Transverse colon (tissue), 4 donors: ENCODE data around the gene RRP12. TPM values are rescaled to one million over a fixed set of nuclear protein-coding genes. Genes with fewer than 3 reads are reported as not detected.

ENCODE experiments used
- DNase-seq: peaks from one replicate; pipeline ENCODE4 v3.0.0-alpha.2; 2019
- H3K27ac ChIP-seq, 4 donors: fragments of 200-600 bp; sonication (generic); 2 replicates each; pipeline ENCODE4 v1.5.1; 2016 to 2018; ENCODE audit warnings: inconsistent platforms in 4 of 4
- H3K27me3 ChIP-seq: fragments of 200-600 bp; sonication (generic); 2 replicates; pipeline ENCODE4 v1.5.1; 2017; ENCODE audit warnings: inconsistent platforms
- H3K36me3 ChIP-seq, 4 donors: fragments of 200-600 bp; sonication (generic); 2 replicates each; pipeline ENCODE4 v1.5.1; 2017 to 2019; ENCODE audit warnings: inconsistent platforms in 4 of 4
- H3K4me1 ChIP-seq, 4 donors: fragments of 200-600 bp; sonication (generic); 2 replicates each; pipeline ENCODE4 v1.5.1; 2017 to 2020; ENCODE audit warnings: inconsistent platforms in 4 of 4
- H3K4me3 ChIP-seq, 4 donors: fragments of 200-600 bp; sonication (generic); 1 replicate in 1 of 4; 2 replicates in 3 of 4; pipeline versions ENCODE4 v1.5.1 to v1.6.1; 2017 to 2019; ENCODE audit warnings: inconsistent platforms in 4 of 4
- H3K9me3 ChIP-seq, 2 donors: fragments of 200-600 bp; sonication (generic); 2 replicates each; pipeline ENCODE4 v1.5.1; 2017 to 2019; ENCODE audit warnings: inconsistent platforms in 2 of 2
- CTCF ChIP-seq, 5 experiments: fragments of 200-600 bp in 3 of 5; fragments of 450-650 bp in 2 of 5; sonication (generic) in 3 of 5; IDR thresholded peaks; 1 replicate in 2 of 5; 2 replicates in 3 of 5; pipeline ENCODE4 v1.5.1; 2016 to 2017; ENCODE audit warnings: antibody characterized with exemption in 5 of 5, inconsistent platforms in 3 of 5, mild to moderate bottlenecking in 2 of 5, moderate library complexity in 1 of 5
- EP300 ChIP-seq: sonication (generic); formaldehyde crosslinking; IDR thresholded peaks from one replicate; pipeline ENCODE4 v1.6.1; 2017; ENCODE audit warnings: antibody characterized with exemption, low read depth
- POLR2A ChIP-seq: fragments of 450-650 bp; IDR thresholded peaks from one replicate; pipeline ENCODE4 v1.6.1; 2016; ENCODE audit warnings: antibody characterized with exemption, mild to moderate bottlenecking, moderate library complexity
- POLR2AphosphoS5 ChIP-seq, 3 donors: sonication (generic); formaldehyde crosslinking; IDR thresholded peaks; one replicate each; pipeline ENCODE4 v1.6.1; 2016; ENCODE audit warnings: antibody characterized with exemption in 3 of 3
- WGBS, 2 donors: methylation state at CpG; one replicate each; pipeline ENCODE4 v1.1.5; 2018; ENCODE audit warnings: low coverage in 1 of 2; 5-methylcytosine and 5-hydroxymethylcytosine counted together
- in situ Hi-C, 4 donors: fragments of 200-750 bp; cut with MboI; loops; one replicate each; pipeline versions ENCODE4 v1.15.0 to v1.15.1; 2017; ENCODE audit warnings: low sequenced_read_pairs in 3 of 4, low pct_ligation_motif_present in 1 of 4, low pct_unique_long_range_greater_than_20kb in 1 of 4
- intact Hi-C: fragments of 100-400 bp; cut with DNase I; formaldehyde crosslinking; loops from one replicate; pipeline ENCODE4 v1.15.1; 2023; ENCODE audit warnings: low total_unique reads
- total RNA-seq, 4 donors: library from RNA; depleted of rRNA; stranded (reverse); fragments of >200 nt; gene quantifications; one replicate each; pipeline ENCODE4 v1.1.0, GENCODE V29; 2016

Gene RRP12
- total RNA-seq, 4 donors from 2014 or later = 5.7 to 14.0 (median 11.5) TPM

GRCh38 chr10:97406064-97406463 is 4.9 kb upstream of the RRP12 start:
- no peaks in the 10 kb centered on the region for H3K9me3 ChIP-seq
- TF ChIP-seq EP300 (no peak), CTCF (IDR thresholded peaks at IDR 0.05) (no peak), POLR2AphosphoS5 (IDR thresholded peaks at IDR 0.05) (no peak), POLR2A (no peak)
- peak overlapping the region in 1 of 4 donors; percentile 22 for H3K27ac ChIP-seq
- H3K4me3 ChIP-seq = no peak overlapping the region
- no peak for DNase-seq
- no peaks in the 10 kb centered on the region for H3K27me3 ChIP-seq
- intact Hi-C loops (no loop called here), in situ Hi-C loops (no loop called here)
- no peaks in the 10 kb centered on the region for H3K36me3 ChIP-seq
- peaks cover 0 to 20% (median 10%) of the 10 kb centered on the region in 4 donors for H3K4me1 ChIP-seq
- 80 to 81% methylated on average over 3 of the region's 3 CpGs for whole genome bisulfite sequencing, 2 donors

GRCh38 chr10:97404044-97404443 is 2.9 kb upstream of the RRP12 start:
- no peak overlapping the region for H3K4me3 ChIP-seq
- intact Hi-C loops = no loop called here
- no peaks in the 10 kb centered on the region for H3K36me3 ChIP-seq
- in situ Hi-C loops = no loop called here
- TF ChIP-seq POLR2AphosphoS5 (IDR thresholded peaks at IDR 0.05) = no peak
- no peak for TF ChIP-seq CTCF (IDR thresholded peaks at IDR 0.05)
- TF ChIP-seq EP300 = no peak
- no peak for TF ChIP-seq POLR2A
- no peak overlapping the region for H3K27ac ChIP-seq
- H3K27me3 ChIP-seq = no peaks in the 10 kb centered on the region
- no peaks in the 10 kb centered on the region for H3K9me3 ChIP-seq
- no peak for DNase-seq
- peaks cover 5 to 34% (median 20%) of the 10 kb centered on the region in 4 donors for H3K4me1 ChIP-seq

- DNase-seq = no peak
- in situ Hi-C loops = no loop called here
Observed at GRCh38 chr10:97401455-97401919, 347 bp upstream of the RRP12 start.

GRCh38 chr10:97399843-97400545 is 1.1 kb downstream of the RRP12 start:
- peak; percentile 44 for TF ChIP-seq POLR2A
- TF ChIP-seq EP300 = no peak
- intact Hi-C loops (no loop called here), in situ Hi-C loops (no loop called here)
- peak; percentile 60 for DNase-seq
- WGBS, 2 donors = 31 to 43% methylated on average over 8 to 21 of the region's 21 CpGs
- Histone ChIP-seq H3K4me3 (peak overlapping the region; percentile 59 to 96 (median 63)), H3K36me3 (no peaks in the 10 kb centered on the region), H3K27me3 (no peaks in the 10 kb centered on the region), H3K4me1 (peaks cover 5 to 18% (median 10%) of the 10 kb centered on the region in 4 donors), H3K9me3 (no peaks in the 10 kb centered on the region), H3K27ac (peak overlapping the region; percentile 77 to 88 (median 85))

More at GRCh38 chr10:97401455-97401919, 347 bp upstream of the RRP12 start:
- TF ChIP-seq POLR2AphosphoS5 (IDR thresholded peaks at IDR 0.05) (no peak), CTCF (IDR thresholded peaks at IDR 0.05) (no peak)
- Histone ChIP-seq H3K27ac (peak overlapping the region; percentile 77 to 88 (median 85)), H3K4me3 (peak overlapping the region in 3 of 4 donors; percentile 63 to 96 (median 63)), H3K27me3 (no peaks in the 10 kb centered on the region), H3K9me3 (no peaks in the 10 kb centered on the region), H3K4me1 (peaks cover 5 to 18% (median 10%) of the 10 kb centered on the region in 4 donors), H3K36me3 (no peaks in the 10 kb centered on the region)
- 68 to 74% methylated on average over 7 to 13 of the region's 13 CpGs for WGBS, 2 donors
- intact Hi-C loops = no loop called here
